GM12872 (cell line): Measurements from ENCODE around the gene MNAT1.

Experiments used
- CTCF ChIP-seq: IDR thresholded peaks from 3 replicates; pipeline ENCODE4 v1.5.1; 2011; ENCODE audit warnings: low read depth, mild to moderate bottlenecking, low read length, moderate library complexity; ENCODE audit not compliant: insufficient read depth

MNAT1 gene

DNA sequence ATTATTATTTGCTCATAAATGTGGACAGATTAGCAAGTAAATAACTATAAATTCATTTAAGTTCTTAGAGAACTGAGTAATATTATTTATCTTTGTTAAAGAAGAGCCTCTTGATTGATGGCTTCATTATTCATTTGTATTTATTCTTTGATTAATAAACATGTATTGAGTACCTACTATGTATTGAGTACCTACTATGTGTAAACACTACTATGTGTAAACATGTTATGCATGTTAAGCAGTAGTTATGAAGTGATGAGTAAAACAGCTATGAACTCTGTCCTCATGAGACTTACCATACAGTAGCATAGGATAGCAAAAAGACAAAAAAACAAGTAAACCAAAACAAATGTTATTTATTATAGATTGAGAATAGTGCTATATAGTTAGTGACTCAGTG is 61.9 kb downstream of the MNAT1 start:
- no peak for TF ChIP-seq CTCF

- TF ChIP-seq CTCF: no peak
Observed at GRCh38 chr14:60800409-60800808, 65.8 kb downstream of the MNAT1 start.

DNA sequence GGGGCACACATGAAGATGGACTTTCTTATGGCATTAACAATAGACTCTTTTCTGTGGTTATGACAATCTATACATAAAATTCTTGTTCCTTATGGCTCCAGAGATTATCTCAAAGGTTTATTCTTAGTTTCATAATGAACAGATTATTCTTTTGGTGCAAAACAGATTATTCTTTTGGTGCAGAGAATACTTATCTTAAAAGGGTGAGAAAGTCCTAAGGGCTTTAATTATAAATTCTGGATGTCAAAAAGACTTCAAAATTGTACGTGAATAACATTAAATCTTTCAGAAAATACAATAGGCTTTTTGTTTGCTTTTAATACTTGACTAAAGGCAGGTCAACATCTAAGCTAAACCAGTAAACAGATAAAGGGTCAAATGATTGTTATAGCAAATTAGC is 69.3 kb downstream of the MNAT1 start:
- no peak for TF ChIP-seq CTCF

- TF ChIP-seq CTCF: no peak
Observed at GRCh38 chr14:60805841-60806430, 71.4 kb downstream of the MNAT1 start.

DNA sequence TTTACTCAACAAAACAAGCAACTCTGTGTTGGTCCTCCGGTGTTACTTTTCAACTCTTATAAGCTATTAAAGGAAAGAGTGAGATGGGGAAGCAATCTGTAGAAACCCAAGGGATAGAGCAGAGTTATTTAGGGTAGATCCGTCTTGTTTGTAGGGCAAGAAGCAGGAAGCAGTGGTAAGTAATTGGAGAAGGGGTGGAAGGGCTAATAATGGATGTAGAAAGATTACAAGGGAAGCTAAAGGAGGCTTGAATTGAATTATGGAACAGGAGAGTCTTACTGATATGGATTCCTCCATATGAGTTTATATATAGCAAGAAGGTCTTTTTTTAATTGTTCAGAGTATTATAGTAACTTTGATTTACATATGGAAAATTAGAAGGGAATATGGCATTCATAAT is 72.7 kb downstream of the MNAT1 start:
- TF ChIP-seq CTCF: no peak

DNA sequence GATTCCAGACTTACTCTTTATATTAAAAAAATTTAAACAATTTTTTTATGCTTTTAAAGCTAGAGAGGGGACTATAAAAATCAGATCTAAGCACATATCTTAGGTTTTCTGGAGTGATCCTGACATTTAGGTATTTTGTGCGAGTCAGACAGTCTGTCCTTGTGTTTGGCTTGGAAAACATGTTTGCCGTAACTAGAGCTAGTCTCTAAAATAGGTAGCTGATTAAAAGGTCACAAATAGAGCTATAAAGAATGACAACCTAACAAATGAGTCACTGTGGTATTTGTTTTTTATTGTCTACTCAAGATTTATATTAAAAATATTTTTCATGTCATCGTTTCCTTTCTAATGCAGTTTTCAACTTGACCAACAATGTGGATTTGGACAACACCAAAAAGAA is 73.4 kb downstream of the MNAT1 start:
- TF ChIP-seq CTCF: no peak

GRCh38 chr14:60812987-60813386 is 78.4 kb downstream of the MNAT1 start:
- no peak for TF ChIP-seq CTCF
